Measurements from ENCODE around the gene EXOSC1. TPM values are rescaled to one million over a fixed set of nuclear protein-coding genes. Genes with fewer than 3 reads are reported as not detected.

The EXOSC1 gene
- polyA plus RNA-seq, 3 donors: 34.7 to 60.6 (median 55.8) TPM

- intact Hi-C loops (cut with micrococcal nuclease): loop anchor here in 1 of 2 donors (5.0 kb wide), 1 partner anchor 91 kb away; the partner anchor contains the start of genes MMS19 and UBTD1
- H3K4me3 ChIP-seq (replicated peaks in 1 of 3; ENCODE audit: low read depth in 2 of 3, low read length in 3 of 3): peak overlapping the region in 1 of 3 experiments; percentile 55
- H3K36me3 ChIP-seq (replicated peaks in 1 of 2; ENCODE audit: control insufficient read depth in 1 of 2, insufficient read depth in 2 of 2, low read length in 2 of 2): no peaks in the 10 kb centered on the region
- no peaks in the 10 kb centered on the region for H3K27me3 ChIP-seq (ENCODE audit: control insufficient read depth in 2 of 2, insufficient read depth in 2 of 2, low read length in 2 of 2)
- Mint-ChIP-seq H3K27me3 (ENCODE audit: low read depth in 3 of 3) (peaks cover 0 to under 1% (median 0%) of the 10 kb centered on the region in 3 donors), H3K27ac (peak overlapping the region; percentile 95 to 99 (median 98)), H3K9me3 (peaks cover 0 to 2% (median 0%) of the 10 kb centered on the region in 7 donors), H3K4me1 (peaks cover 67% of the 10 kb centered on the region), H3K4me3 (peak overlapping the region; percentile 27 to 56), H3K36me3 (peaks cover 0 to 4% of the 10 kb centered on the region in 2 donors)
- no peak for TF ChIP-seq CTCF (IDR thresholded peaks at IDR 0.05)
- H3K9ac ChIP-seq (ENCODE audit: insufficient read depth, low read length, poor library complexity, severe bottlenecking): peak overlapping the region; percentile 51
- H4K20me1 ChIP-seq (ENCODE audit: insufficient read depth, low read length): no peaks in the 10 kb centered on the region
- H3K4me1 ChIP-seq (ENCODE audit: control insufficient read depth in 1 of 2, insufficient read depth in 2 of 2, low read length in 2 of 2): peaks cover 76 to 89% of the 10 kb centered on the region in 2 donors
- no peaks in the 10 kb centered on the region for H3K9me3 ChIP-seq (replicated peaks in 1 of 2; ENCODE audit: control insufficient read depth in 1 of 2, insufficient read depth in 1 of 2, low read length in 2 of 2)
- WGBS (ENCODE audit: insufficient coverage): no CpG with 5 or more reads among the region's 3 CpGs
- H2AFZ ChIP-seq (ENCODE audit: insufficient read depth, low read depth, low read length, poor library complexity, severe bottlenecking): peak overlapping the region; percentile 62
- peak; percentile 82 to 89 (median 88) for DNase-seq
- peak overlapping the region; percentile 88 to 90 for H3K27ac ChIP-seq (ENCODE audit: low read depth in 1 of 2, low read length in 2 of 2)
- peak overlapping the region; percentile 15 for H3K4me2 ChIP-seq (replicated peaks; ENCODE audit: extremely low read depth, low read length, poor library complexity, severe bottlenecking)
- peaks cover 7% of the 10 kb centered on the region for H3K79me2 ChIP-seq (ENCODE audit: insufficient read depth, low read length)
Observed at GRCh38 chr10:97406064-97406463, 39.7 kb downstream of the EXOSC1 start.

- intact Hi-C loops (cut with micrococcal nuclease): loop anchor here (5.0 kb wide), 2 partner anchors 37 to 93 kb away; partner anchors contain the start of genes MMS19 (in 1 of the 2) and UBTD1 (in 1 of the 2)
- H3K4me3 Mint-ChIP-seq: no peak overlapping the region
- H3K4me1 ChIP-seq (ENCODE audit: control insufficient read depth in 1 of 2, insufficient read depth in 2 of 2, low read length in 2 of 2): peaks cover 80 to 88% of the 10 kb centered on the region in 2 donors
- H3K36me3 Mint-ChIP-seq: peaks cover 0 to 11% of the 10 kb centered on the region in 2 donors
- peaks cover 0 to 1% of the 10 kb centered on the region in 2 donors for H3K36me3 ChIP-seq (replicated peaks in 1 of 2; ENCODE audit: control insufficient read depth in 1 of 2, insufficient read depth in 2 of 2, low read length in 2 of 2)
- no peaks in the 10 kb centered on the region for H3K9me3 ChIP-seq (replicated peaks in 1 of 2; ENCODE audit: control insufficient read depth in 1 of 2, insufficient read depth in 1 of 2, low read length in 2 of 2)
- H2AFZ ChIP-seq (ENCODE audit: insufficient read depth, low read depth, low read length, poor library complexity, severe bottlenecking): no peak overlapping the region
- no peak for DNase-seq
- peaks cover 0 to 2% (median 0%) of the 10 kb centered on the region in 3 donors for H3K27me3 Mint-ChIP-seq (ENCODE audit: low read depth in 3 of 3)
- TF ChIP-seq CTCF (IDR thresholded peaks at IDR 0.05): no peak
- no peak overlapping the region for H3K9ac ChIP-seq (ENCODE audit: insufficient read depth, low read length, poor library complexity, severe bottlenecking)
- peak overlapping the region in 5 of 7 donors; percentile 5 to 98 (median 66) for H3K27ac Mint-ChIP-seq
- H3K27ac ChIP-seq (ENCODE audit: low read depth in 1 of 2, low read length in 2 of 2): peak overlapping the region in 1 of 2 donors; percentile 90
- peaks cover 63% of the 10 kb centered on the region for H3K4me1 Mint-ChIP-seq
- no peak overlapping the region for H3K4me2 ChIP-seq (replicated peaks; ENCODE audit: extremely low read depth, low read length, poor library complexity, severe bottlenecking)
- H4K20me1 ChIP-seq (ENCODE audit: insufficient read depth, low read length): peaks cover 6% of the 10 kb centered on the region
- H3K4me3 ChIP-seq (replicated peaks in 1 of 3; ENCODE audit: low read depth in 2 of 3, low read length in 3 of 3): no peak overlapping the region
- peaks cover 23% of the 10 kb centered on the region for H3K79me2 ChIP-seq (ENCODE audit: insufficient read depth, low read length)
- H3K27me3 ChIP-seq (ENCODE audit: control insufficient read depth in 2 of 2, insufficient read depth in 2 of 2, low read length in 2 of 2): no peaks in the 10 kb centered on the region
- no peaks in the 10 kb centered on the region for H3K9me3 Mint-ChIP-seq
Observed at GRCh38 chr10:97404044-97404443, 41.8 kb downstream of the EXOSC1 start.

All from CD14-positive monocyte (primary cell).